ENCODE measurements around the gene UBXN4. TPM values are rescaled to one million over a fixed set of nuclear protein-coding genes. Genes with fewer than 3 reads are reported as not detected.

Gene UBXN4
- total RNA-seq, 3 donors from 2014 or later (not counting 1 experiment from before 2014, with no cell fraction given) = 129 to 153 (median 150) TPM

GRCh38 chr2:135825550-135826176 is 84.0 kb downstream of the UBXN4 start:
- DNase-seq (no peak), ATAC-seq (no peak)
- no peak for TF ChIP-seq CTCF (IDR thresholded peaks at IDR 0.05)
- Histone ChIP-seq H3K9me3 (ENCODE audit: control insufficient read depth, insufficient read depth, low read length) (peaks cover 6% of the 10 kb centered on the region), H3K27ac (ENCODE audit: low read length) (no peak overlapping the region), H3K4me3 (ENCODE audit: low read length) (no peak overlapping the region), H3K27me3 (ENCODE audit: control insufficient read depth, insufficient read depth, low read length) (no peaks in the 10 kb centered on the region), H3K4me1 (ENCODE audit: control insufficient read depth, insufficient read depth, low read length) (peaks cover under 1% of the 10 kb centered on the region), H3K36me3 (ENCODE audit: control insufficient read depth, insufficient read depth, low read length) (no peaks in the 10 kb centered on the region)
- Mint-ChIP-seq H3K27me3 (ENCODE audit: low read depth in 2 of 2) (no peaks in the 10 kb centered on the region), H3K4me1 (no peaks in the 10 kb centered on the region), H3K27ac (no peak overlapping the region), H3K36me3 (no peaks in the 10 kb centered on the region), H3K4me3 (no peak overlapping the region), H3K9me3 (no peaks in the 10 kb centered on the region)
- 27% methylated on average over 11 of the region's 11 CpGs for WGBS (ENCODE audit: insufficient coverage)
- intact Hi-C loops (cut with micrococcal nuclease) = no loop called here

- Mint-ChIP-seq H3K36me3 (no peaks in the 10 kb centered on the region), H3K9me3 (no peaks in the 10 kb centered on the region), H3K27ac (no peak overlapping the region), H3K4me3 (no peak overlapping the region), H3K4me1 (no peaks in the 10 kb centered on the region), H3K27me3 (ENCODE audit: low read depth in 2 of 2) (no peaks in the 10 kb centered on the region)
- TF ChIP-seq CTCF (IDR thresholded peaks at IDR 0.05) = no peak
- H3K36me3 ChIP-seq (ENCODE audit: control insufficient read depth, insufficient read depth, low read length) = no peaks in the 10 kb centered on the region
- H3K9me3 ChIP-seq (ENCODE audit: control insufficient read depth, insufficient read depth, low read length) = peaks cover 6% of the 10 kb centered on the region
- 93% methylated on average over 6 of the region's 6 CpGs for WGBS (ENCODE audit: insufficient coverage)
- no peaks in the 10 kb centered on the region for H3K27me3 ChIP-seq (ENCODE audit: control insufficient read depth, insufficient read depth, low read length)
- no peaks in the 10 kb centered on the region for H3K4me1 ChIP-seq (ENCODE audit: control insufficient read depth, insufficient read depth, low read length)
- no peak overlapping the region for H3K27ac ChIP-seq (ENCODE audit: low read length)
- ATAC-seq (no peak), DNase-seq (no peak)
- no peak overlapping the region for H3K4me3 ChIP-seq (ENCODE audit: low read length)
- intact Hi-C loops (cut with micrococcal nuclease) = no loop called here
These were observed 84.9 kb downstream of the UBXN4 start for GRCh38 chr2:135826544-135826943.

DNA sequence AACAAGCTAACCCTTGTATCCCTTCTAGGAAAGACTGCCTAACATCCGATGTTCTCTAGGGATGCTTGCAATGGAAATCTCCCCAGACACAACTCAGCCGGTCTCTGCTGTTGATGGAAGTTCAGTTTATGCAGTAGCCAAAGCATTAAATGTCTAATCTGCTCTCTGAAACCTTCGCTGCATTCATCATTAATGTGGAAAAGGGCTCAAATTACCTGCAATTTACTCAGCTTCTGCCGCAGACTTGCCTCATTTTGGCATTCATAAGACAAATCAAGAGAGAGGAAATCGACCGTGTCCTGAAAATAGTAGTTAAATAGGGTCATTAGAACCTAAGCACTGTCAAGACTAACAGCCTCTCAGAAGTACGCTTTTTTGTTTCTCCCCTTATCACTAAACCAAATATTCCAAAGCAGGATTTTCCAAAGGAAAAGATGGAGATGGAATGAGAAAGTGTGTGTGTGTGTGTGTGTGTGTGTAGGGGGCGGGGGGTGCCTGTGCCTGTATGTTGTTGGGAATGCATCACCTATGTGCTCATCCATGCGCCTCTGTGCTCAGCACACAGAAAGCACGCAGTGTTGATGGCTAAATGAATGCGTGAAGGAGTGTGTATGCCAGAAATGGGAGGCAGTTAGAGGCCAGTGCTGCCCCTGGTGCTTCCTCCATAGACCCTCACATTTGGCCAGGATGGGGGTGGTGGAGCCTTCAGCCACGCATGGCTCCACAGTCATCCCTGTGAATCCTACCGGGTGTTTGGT is 87.9 kb downstream of the UBXN4 start:
- intact Hi-C loops (cut with micrococcal nuclease) = no loop called here
- no peak for ATAC-seq
- Mint-ChIP-seq H3K9me3 (no peaks in the 10 kb centered on the region), H3K27me3 (ENCODE audit: low read depth in 2 of 2) (no peaks in the 10 kb centered on the region), H3K36me3 (no peaks in the 10 kb centered on the region), H3K4me3 (no peak overlapping the region), H3K27ac (no peak overlapping the region), H3K4me1 (no peaks in the 10 kb centered on the region)
- H3K4me3 ChIP-seq (ENCODE audit: low read length) = no peak overlapping the region
- no peaks in the 10 kb centered on the region for H3K4me1 ChIP-seq (ENCODE audit: control insufficient read depth, insufficient read depth, low read length)
- H3K27ac ChIP-seq (ENCODE audit: low read length) = no peak overlapping the region
- 85% methylated on average over 12 of the region's 13 CpGs for WGBS (ENCODE audit: insufficient coverage)
- TF ChIP-seq CTCF (IDR thresholded peaks at IDR 0.05) = no peak
- H3K27me3 ChIP-seq (ENCODE audit: control insufficient read depth, insufficient read depth, low read length) = no peaks in the 10 kb centered on the region
- no peaks in the 10 kb centered on the region for H3K36me3 ChIP-seq (ENCODE audit: control insufficient read depth, insufficient read depth, low read length)
- H3K9me3 ChIP-seq (ENCODE audit: control insufficient read depth, insufficient read depth, low read length) = no peaks in the 10 kb centered on the region
- DNase-seq = no peak

Data from natural killer cell (primary cell).